ENCODE data around the gene DNAJC12.
"Not testable (repeated sequence)": the region's sequence is repeated elsewhere in the genome, so short reads cannot be mapped to it uniquely, and the experiment has no call there.

The DNAJC12 gene

GRCh38 chr10:67839951-67840350 lies 2.0 kb upstream of the DNAJC12 start:
- DNase-seq (ENCODE audit: low spot score), result no peak

GRCh38 chr10:67839511-67839910 lies 1.5 kb upstream of the DNAJC12 start:
- not testable (repeated sequence) for DNase-seq (ENCODE audit: low spot score)

- DNase-seq (ENCODE audit: low spot score), result no peak
Measured at GRCh38 chr10:67836972-67837371, 1.0 kb downstream of the DNAJC12 start.

- DNase-seq (ENCODE audit: low spot score), result no peak
Measured at GRCh38 chr10:67836488-67836887, 1.5 kb downstream of the DNAJC12 start.

GRCh38 chr10:67835541-67836394 lies 2.2 kb downstream of the DNAJC12 start:
- DNase-seq (ENCODE audit: low spot score), result not testable (repeated sequence)

GRCh38 chr10:67834375-67834774 lies 3.6 kb downstream of the DNAJC12 start:
- no peak for DNase-seq (ENCODE audit: low spot score)

GRCh38 chr10:67827811-67828210 lies 10.2 kb downstream of the DNAJC12 start:
- no peak for DNase-seq (ENCODE audit: low spot score)

- DNase-seq (ENCODE audit: low spot score), result no peak
Measured at GRCh38 chr10:67819768-67820204, 18.2 kb downstream of the DNAJC12 start.

- no peak for DNase-seq (ENCODE audit: low spot score)
Measured at GRCh38 chr10:67818323-67818722, 19.7 kb downstream of the DNAJC12 start.

GRCh38 chr10:67816719-67817118 lies 21.3 kb downstream of the DNAJC12 start:
- DNase-seq (ENCODE audit: low spot score), result no peak

- DNase-seq (ENCODE audit: low spot score), result no peak
Measured at GRCh38 chr10:67815571-67816059, 22.4 kb downstream of the DNAJC12 start.

GRCh38 chr10:67812007-67812406 lies 26.0 kb downstream of the DNAJC12 start:
- DNase-seq (ENCODE audit: low spot score), result no peak

- no peak for DNase-seq (ENCODE audit: low spot score)
Measured at GRCh38 chr10:67809107-67809506, 28.9 kb downstream of the DNAJC12 start.

GRCh38 chr10:67808704-67809103 lies 29.3 kb downstream of the DNAJC12 start:
- DNase-seq (ENCODE audit: low spot score), result no peak

GRCh38 chr10:67807855-67808456 lies 30.0 kb downstream of the DNAJC12 start:
- no peak for DNase-seq (ENCODE audit: low spot score)

- DNase-seq (ENCODE audit: low spot score), result no peak
Measured at GRCh38 chr10:67804395-67804678, 33.7 kb downstream of the DNAJC12 start.

GRCh38 chr10:67803588-67804394 lies 34.2 kb downstream of the DNAJC12 start:
- peak; percentile 56 for DNase-seq (ENCODE audit: low spot score)

GRCh38 chr10:67802767-67803538 lies 35.0 kb downstream of the DNAJC12 start:
- DNase-seq (ENCODE audit: low spot score), result no peak

- DNase-seq (ENCODE audit: low spot score), result no peak
Measured at GRCh38 chr10:67801118-67801517, 36.9 kb downstream of the DNAJC12 start.

GRCh38 chr10:67794909-67795460 lies 43.0 kb downstream of the DNAJC12 start:
- no peak for DNase-seq (ENCODE audit: low spot score)

- no peak for DNase-seq (ENCODE audit: low spot score)
Measured at GRCh38 chr10:67794256-67794655, 43.7 kb downstream of the DNAJC12 start.

GRCh38 chr10:67793313-67793712 lies 44.7 kb downstream of the DNAJC12 start:
- no peak for DNase-seq (ENCODE audit: low spot score)
